ENCODE measurements around the gene DAZL.

Gene DAZL

DNA sequence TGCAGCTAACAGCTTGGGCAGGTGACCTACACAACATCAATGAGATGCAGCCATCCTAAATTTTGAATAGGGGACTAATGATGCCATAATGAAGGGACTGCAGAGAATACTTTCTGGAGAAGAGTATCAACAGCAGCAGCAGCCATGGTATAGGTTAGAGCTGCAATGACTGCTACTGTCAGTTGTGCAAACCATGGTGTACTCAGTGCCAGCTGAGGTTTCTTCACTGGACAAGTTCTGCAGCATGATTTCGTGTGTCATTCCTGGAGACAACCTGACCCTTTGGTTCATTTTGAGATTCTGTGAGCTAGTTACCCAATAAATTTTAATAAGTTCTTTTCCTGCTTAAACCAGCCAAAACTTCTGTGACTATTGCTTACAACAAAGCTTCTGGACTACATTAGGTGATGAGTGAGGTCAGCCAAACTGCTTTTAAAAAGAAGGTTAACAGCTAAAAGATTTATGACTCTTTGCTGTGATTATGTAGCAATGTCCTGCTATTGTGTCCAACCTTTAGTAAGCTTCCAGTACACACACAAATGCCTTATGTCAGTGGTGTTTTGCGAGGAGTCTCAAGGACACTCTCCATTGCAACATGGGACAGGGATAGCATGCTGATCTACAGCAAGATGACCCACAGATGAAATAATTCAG, 4.8 kb upstream of the DAZL start:
- Histone ChIP-seq H3K9ac (ENCODE audit: low read depth, low read length) (no peak overlapping the region), H3K36me3 (ENCODE audit: control insufficient read depth, insufficient read depth, low read length) (no peaks in the 10 kb centered on the region), H3K27me3 (ENCODE audit: control insufficient read depth, insufficient read depth, low read length) (no peaks in the 10 kb centered on the region), H3K4me3 (ENCODE audit: low read depth, low read length) (no peak overlapping the region), H3K4me1 (ENCODE audit: control insufficient read depth, insufficient read depth, low read length) (peaks cover 14% of the 10 kb centered on the region), H3K9me3 (ENCODE audit: control insufficient read depth, insufficient read depth, low read length) (peaks cover 1% of the 10 kb centered on the region)

DNA sequence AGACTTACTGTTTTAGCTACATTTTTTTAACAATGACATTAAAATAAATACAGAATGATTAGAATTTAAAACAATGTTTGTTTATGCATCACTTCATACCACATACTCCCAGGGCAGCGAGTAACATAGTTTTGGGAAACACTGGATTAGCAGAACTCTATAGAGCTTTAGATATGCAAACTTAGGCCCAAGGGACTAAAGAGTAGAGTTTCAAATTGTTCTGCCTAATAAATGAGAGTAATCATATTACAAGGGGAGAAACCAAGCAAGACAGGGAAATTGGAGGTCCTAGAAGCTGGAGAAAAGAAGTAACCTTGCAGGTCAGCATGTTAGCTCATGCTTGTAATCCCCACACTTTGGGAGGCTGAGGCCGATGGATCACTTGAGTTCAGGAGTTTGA, 3.6 kb upstream of the DAZL start:
- Histone ChIP-seq H3K4me3 (ENCODE audit: low read depth, low read length) (no peak overlapping the region), H3K4me1 (ENCODE audit: control insufficient read depth, insufficient read depth, low read length) (peaks cover 14% of the 10 kb centered on the region), H3K27me3 (ENCODE audit: control insufficient read depth, insufficient read depth, low read length) (no peaks in the 10 kb centered on the region), H3K9ac (ENCODE audit: low read depth, low read length) (no peak overlapping the region), H3K36me3 (ENCODE audit: control insufficient read depth, insufficient read depth, low read length) (no peaks in the 10 kb centered on the region), H3K9me3 (ENCODE audit: control insufficient read depth, insufficient read depth, low read length) (no peaks in the 10 kb centered on the region)

DNA sequence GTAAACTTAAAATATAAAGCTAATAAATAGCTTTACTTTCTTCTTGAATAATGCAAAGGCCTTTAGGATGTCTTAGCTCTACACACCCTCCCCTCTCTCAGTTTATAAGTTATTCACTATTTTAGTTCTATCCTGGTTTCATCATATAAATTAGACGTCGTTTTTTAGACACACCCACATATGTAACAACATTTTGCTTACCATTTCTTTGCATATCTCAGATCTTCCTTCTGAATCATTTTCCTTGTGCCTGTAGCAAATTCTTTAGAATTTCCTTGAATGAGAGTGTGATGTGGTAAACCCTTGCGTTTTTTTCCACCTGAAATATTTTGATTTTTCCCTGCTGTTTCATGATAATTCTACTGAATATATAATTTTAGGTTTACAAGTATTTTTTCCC, 2.5 kb upstream of the DAZL start:
- Histone ChIP-seq H3K4me1 (ENCODE audit: control insufficient read depth, insufficient read depth, low read length) (peaks cover 14% of the 10 kb centered on the region), H3K4me3 (ENCODE audit: low read depth, low read length) (no peak overlapping the region), H3K27me3 (ENCODE audit: control insufficient read depth, insufficient read depth, low read length) (no peaks in the 10 kb centered on the region), H3K36me3 (ENCODE audit: control insufficient read depth, insufficient read depth, low read length) (no peaks in the 10 kb centered on the region), H3K9ac (ENCODE audit: low read depth, low read length) (no peak overlapping the region), H3K9me3 (ENCODE audit: control insufficient read depth, insufficient read depth, low read length) (no peaks in the 10 kb centered on the region)

DNA sequence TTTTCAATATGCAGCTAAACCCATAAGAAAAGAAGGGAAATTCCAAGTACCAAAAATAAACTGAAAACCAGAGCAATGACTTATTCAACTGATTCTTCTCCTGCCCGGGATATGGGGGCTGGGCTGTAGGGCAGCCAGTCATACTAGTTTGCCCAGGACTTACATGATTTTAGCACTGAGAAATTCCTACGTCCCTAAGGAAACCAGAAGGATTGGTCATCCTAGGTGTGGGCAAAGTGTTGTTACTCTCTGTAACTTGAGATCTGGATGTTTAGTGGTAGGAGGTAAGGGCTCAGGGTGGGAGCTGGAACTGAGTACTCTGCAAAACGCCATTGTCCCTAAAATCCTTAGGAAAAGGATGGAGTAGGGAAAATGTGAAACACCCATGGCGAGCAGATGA, 1.2 kb upstream of the DAZL start:
- Histone ChIP-seq H3K9ac (ENCODE audit: low read depth, low read length) (no peak overlapping the region), H3K4me1 (ENCODE audit: control insufficient read depth, insufficient read depth, low read length) (peaks cover 14% of the 10 kb centered on the region), H3K4me3 (ENCODE audit: low read depth, low read length) (no peak overlapping the region), H3K27me3 (ENCODE audit: control insufficient read depth, insufficient read depth, low read length) (no peaks in the 10 kb centered on the region), H3K9me3 (ENCODE audit: control insufficient read depth, insufficient read depth, low read length) (no peaks in the 10 kb centered on the region), H3K36me3 (ENCODE audit: control insufficient read depth, insufficient read depth, low read length) (no peaks in the 10 kb centered on the region)

DNA sequence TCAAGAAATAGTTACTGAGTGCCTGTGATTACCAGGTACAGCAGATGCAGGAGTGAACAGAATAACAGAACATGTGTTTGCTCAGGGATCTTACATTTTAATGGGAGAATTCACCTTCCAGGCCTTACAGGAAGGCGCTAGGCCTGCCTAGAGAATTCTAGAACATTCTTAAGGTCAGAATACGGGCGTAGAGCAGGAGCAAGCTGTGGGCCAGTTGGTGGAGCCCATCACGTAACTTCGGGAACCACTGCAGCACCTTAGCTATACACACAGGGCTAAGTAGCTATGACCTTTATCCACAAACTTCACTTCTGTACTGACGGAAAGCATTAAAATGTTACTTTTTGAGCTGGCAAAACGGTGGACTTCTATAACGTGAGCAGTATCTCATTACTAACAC, 743 bp upstream of the DAZL start:
- H3K27me3 ChIP-seq (ENCODE audit: control insufficient read depth, insufficient read depth, low read length), result no peaks in the 10 kb centered on the region
- no peak overlapping the region for H3K4me3 ChIP-seq (ENCODE audit: low read depth, low read length)
- H3K36me3 ChIP-seq (ENCODE audit: control insufficient read depth, insufficient read depth, low read length), result no peaks in the 10 kb centered on the region
- H3K4me1 ChIP-seq (ENCODE audit: control insufficient read depth, insufficient read depth, low read length), result peaks cover 16% of the 10 kb centered on the region
- no peak overlapping the region for H3K9ac ChIP-seq (ENCODE audit: low read depth, low read length)
- H3K9me3 ChIP-seq (ENCODE audit: control insufficient read depth, insufficient read depth, low read length), result no peaks in the 10 kb centered on the region

DNA sequence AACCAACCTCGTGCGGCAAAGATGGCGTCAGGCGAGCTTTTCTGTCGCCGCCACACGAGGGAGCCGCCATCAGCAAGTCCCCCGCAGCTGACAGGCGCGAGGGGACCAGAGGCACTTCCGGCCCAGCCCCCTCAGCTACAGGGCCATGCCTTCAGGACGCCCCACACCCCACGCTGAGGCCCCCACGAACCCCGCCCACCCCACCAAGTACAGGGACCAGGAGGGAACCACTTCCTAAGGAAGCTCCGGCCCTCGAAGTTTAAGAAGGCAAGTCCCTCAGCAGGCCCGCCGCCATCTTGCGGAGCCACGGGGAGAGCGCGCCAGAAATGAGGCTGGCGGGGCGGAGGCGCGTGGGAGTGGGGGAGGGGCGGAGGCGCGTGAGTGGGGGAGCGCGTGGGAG, 790 bp downstream of the DAZL start:
- Histone ChIP-seq H3K4me3 (ENCODE audit: low read depth, low read length) (no peak overlapping the region), H3K36me3 (ENCODE audit: control insufficient read depth, insufficient read depth, low read length) (no peaks in the 10 kb centered on the region), H3K9ac (ENCODE audit: low read depth, low read length) (no peak overlapping the region), H3K4me1 (ENCODE audit: control insufficient read depth, insufficient read depth, low read length) (peaks cover 18% of the 10 kb centered on the region), H3K27me3 (ENCODE audit: control insufficient read depth, insufficient read depth, low read length) (no peaks in the 10 kb centered on the region), H3K9me3 (ENCODE audit: control insufficient read depth, insufficient read depth, low read length) (no peaks in the 10 kb centered on the region)

DNA sequence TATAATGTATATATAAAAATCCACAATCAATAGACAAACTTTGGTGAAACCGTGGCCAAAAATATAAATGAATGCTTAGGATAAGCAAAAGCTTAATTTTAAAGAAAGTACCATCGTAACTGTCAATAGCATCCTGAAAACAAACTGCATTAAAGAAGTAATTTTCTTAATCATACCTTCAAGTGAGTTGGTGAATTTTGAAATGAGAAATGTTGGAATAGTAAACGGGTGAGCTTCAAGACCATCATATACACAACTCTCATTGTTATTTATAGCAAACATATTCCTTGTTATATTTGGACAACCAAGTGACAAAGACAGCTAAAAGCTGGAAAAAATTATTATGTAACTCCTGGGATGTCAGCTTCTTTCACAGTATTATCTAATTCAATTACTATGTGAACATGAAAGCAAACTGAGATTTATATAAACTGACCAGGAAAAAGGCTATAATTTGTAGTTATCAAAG, 3.7 kb downstream of the DAZL start:
- Histone ChIP-seq H3K36me3 (ENCODE audit: control insufficient read depth, insufficient read depth, low read length) (no peaks in the 10 kb centered on the region), H3K4me3 (ENCODE audit: low read depth, low read length) (no peak overlapping the region), H3K27me3 (ENCODE audit: control insufficient read depth, insufficient read depth, low read length) (no peaks in the 10 kb centered on the region), H3K9me3 (ENCODE audit: control insufficient read depth, insufficient read depth, low read length) (no peaks in the 10 kb centered on the region), H3K9ac (ENCODE audit: low read depth, low read length) (no peak overlapping the region), H3K4me1 (ENCODE audit: control insufficient read depth, insufficient read depth, low read length) (peaks cover 4% of the 10 kb centered on the region)

DNA sequence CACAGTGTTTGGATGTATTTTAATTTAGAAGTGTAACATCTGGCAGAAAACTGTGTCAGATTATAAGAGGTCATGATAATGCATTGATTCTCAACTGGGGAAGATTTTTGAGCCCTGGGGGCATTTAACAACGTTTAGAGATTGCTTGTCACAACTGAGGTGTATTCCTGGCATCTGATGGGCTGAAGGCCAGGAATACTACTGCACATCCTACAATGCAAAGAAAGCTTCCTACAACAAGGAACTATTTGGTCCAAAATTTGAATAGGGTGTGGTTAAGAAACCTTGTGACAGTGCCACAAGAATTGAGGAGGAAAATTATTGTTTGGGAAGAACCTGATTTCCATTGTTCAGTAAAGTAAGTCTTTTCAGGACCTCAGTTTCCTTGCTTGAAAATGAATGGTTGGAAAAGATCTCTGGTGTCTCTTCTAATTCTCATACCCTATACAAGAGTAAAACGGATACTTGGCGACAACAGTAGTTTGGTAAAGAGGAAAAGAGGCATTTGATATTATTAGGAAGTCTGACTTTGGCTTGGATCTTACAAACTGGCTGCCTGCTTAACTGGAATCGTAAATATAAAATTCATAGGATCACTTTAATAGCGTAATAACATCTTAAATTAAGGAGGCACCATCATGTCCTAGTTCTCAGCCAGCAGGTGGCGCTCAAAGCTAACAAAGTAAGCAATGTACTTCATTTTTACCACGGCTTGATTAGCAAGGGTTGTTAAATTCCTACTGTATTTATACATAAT, 4.3 kb downstream of the DAZL start:
- Histone ChIP-seq H3K4me3 (ENCODE audit: low read depth, low read length) (no peak overlapping the region), H3K4me1 (ENCODE audit: control insufficient read depth, insufficient read depth, low read length) (peaks cover 4% of the 10 kb centered on the region), H3K27me3 (ENCODE audit: control insufficient read depth, insufficient read depth, low read length) (no peaks in the 10 kb centered on the region), H3K9me3 (ENCODE audit: control insufficient read depth, insufficient read depth, low read length) (no peaks in the 10 kb centered on the region), H3K9ac (ENCODE audit: low read depth, low read length) (no peak overlapping the region), H3K36me3 (ENCODE audit: control insufficient read depth, insufficient read depth, low read length) (no peaks in the 10 kb centered on the region)

DNA sequence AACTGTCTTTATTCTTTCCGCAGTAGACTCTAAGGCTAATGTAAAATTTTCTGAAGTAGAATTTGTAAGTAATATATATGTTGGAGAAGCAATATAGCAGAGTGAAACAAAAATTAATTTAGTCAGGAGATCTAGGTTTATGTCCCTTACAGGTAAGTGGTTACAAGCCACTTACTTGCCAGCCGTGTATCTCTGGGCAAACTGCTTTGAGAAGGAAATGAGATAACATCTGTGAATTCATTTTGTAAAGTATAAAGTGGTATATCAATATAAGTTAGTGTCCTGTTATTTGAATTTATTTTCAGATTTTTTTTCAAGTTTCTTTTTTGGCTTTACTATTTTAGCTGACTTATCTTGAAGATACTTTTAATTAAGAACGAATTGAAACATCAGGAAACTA, 5.5 kb downstream of the DAZL start:
- H3K9ac ChIP-seq (ENCODE audit: low read depth, low read length), result no peak overlapping the region
- no peak overlapping the region for H3K4me3 ChIP-seq (ENCODE audit: low read depth, low read length)
- no peaks in the 10 kb centered on the region for H3K36me3 ChIP-seq (ENCODE audit: control insufficient read depth, insufficient read depth, low read length)
- no peaks in the 10 kb centered on the region for H3K9me3 ChIP-seq (ENCODE audit: control insufficient read depth, insufficient read depth, low read length)
- H3K4me1 ChIP-seq (ENCODE audit: control insufficient read depth, insufficient read depth, low read length), result peaks cover 4% of the 10 kb centered on the region
- no peaks in the 10 kb centered on the region for H3K27me3 ChIP-seq (ENCODE audit: control insufficient read depth, insufficient read depth, low read length)

DNA sequence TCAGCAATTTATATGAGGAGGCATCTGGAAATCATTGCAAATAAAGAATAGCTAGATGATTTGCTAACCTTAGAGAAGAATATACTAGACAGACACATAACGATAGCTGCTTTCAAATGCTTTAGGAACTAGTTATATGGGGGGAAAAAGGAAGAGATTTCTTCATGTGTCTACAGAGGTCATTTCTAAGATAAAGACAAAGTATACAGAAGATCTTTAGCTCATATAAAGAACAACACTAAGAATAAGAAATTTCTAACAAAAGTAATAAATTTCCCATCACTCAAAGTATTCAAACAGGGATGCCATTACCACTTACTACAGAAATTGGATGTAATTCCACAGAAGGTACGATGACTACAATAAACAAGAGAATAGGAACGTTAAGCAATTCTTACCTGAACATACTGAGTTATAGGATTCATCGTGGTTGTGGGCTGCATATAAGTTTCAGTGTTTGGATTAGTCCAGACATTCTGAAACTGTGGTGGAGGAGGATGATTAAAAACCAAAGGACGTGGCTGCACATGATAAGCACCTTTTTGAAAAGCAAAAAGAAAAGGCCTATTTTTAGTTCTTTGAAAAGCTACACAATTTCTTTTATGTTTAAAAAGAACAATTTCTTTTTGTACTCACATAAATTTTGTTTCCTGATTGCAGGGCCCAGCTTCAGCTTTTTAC, 8.7 kb downstream of the DAZL start:
- Histone ChIP-seq H3K9ac (ENCODE audit: low read depth, low read length) (no peak overlapping the region), H3K4me1 (ENCODE audit: control insufficient read depth, insufficient read depth, low read length) (peaks cover 4% of the 10 kb centered on the region), H3K27me3 (ENCODE audit: control insufficient read depth, insufficient read depth, low read length) (no peaks in the 10 kb centered on the region), H3K36me3 (ENCODE audit: control insufficient read depth, insufficient read depth, low read length) (no peaks in the 10 kb centered on the region), H3K9me3 (ENCODE audit: control insufficient read depth, insufficient read depth, low read length) (no peaks in the 10 kb centered on the region), H3K4me3 (ENCODE audit: low read depth, low read length) (no peak overlapping the region)

DNA sequence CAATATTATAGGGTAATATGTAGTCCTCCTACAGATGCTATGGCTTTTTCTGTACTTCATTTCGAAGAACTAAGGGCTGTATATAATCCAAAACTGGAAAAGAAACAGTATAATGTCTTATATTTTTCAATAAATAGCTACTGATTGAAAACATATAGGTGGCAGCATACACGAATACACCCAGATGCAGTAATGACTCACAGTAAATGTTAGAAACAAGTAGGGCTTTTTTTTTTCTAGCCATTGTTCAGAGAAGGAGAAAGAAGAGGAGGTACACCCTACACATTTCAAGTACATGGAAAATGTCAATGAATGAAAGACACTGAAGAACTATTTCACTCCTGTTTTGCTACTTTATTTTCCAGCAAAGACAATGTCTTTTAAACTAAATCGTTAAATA, 9.4 kb downstream of the DAZL start:
- Histone ChIP-seq H3K9me3 (ENCODE audit: control insufficient read depth, insufficient read depth, low read length) (no peaks in the 10 kb centered on the region), H3K36me3 (ENCODE audit: control insufficient read depth, insufficient read depth, low read length) (no peaks in the 10 kb centered on the region), H3K27me3 (ENCODE audit: control insufficient read depth, insufficient read depth, low read length) (no peaks in the 10 kb centered on the region), H3K9ac (ENCODE audit: low read depth, low read length) (no peak overlapping the region), H3K4me3 (ENCODE audit: low read depth, low read length) (no peak overlapping the region), H3K4me1 (ENCODE audit: control insufficient read depth, insufficient read depth, low read length) (no peaks in the 10 kb centered on the region)

Data from iPS-15b (cell line).